SK-N-SH treated with all-trans-retinoic acid at 6 μM for 48 hours (cell line): ENCODE data around the gene TMBIM6.

Experiments used
- ATAC-seq: fragments of 200-7000 bp; cut with Tn5 transposase; 3 replicates; pipeline ENCODE4 v1.9.1; 2020; ENCODE audit warnings: mild to moderate bottlenecking, moderate library complexity
- BACH2 ChIP-seq: fragments of 250-450 bp; sonication (Bioruptor Pico); IDR thresholded peaks from 2 replicates; pipeline ENCODE4 v1.9.0; 2021; ENCODE audit warnings: mild to moderate bottlenecking, borderline replicate concordance
- CREB5 ChIP-seq: fragments of 250-450 bp; sonication (Bioruptor Pico); IDR thresholded peaks from 2 replicates; pipeline ENCODE4 v1.5.1; 2020; ENCODE audit warnings: low read depth, mild to moderate bottlenecking, moderate library complexity
- CSDC2 ChIP-seq: fragments of 250-450 bp; sonication (Bioruptor Pico); IDR thresholded peaks from 2 replicates; pipeline ENCODE4 v1.5.0; 2020; ENCODE audit warnings: mild to moderate bottlenecking, moderate library complexity
- ESRRG ChIP-seq: fragments of 250-450 bp; sonication (Bioruptor Pico); IDR thresholded peaks from 2 replicates; pipeline ENCODE4 v1.6.1; 2021; ENCODE audit warnings: mild to moderate bottlenecking
- ISL1 ChIP-seq: fragments of 250-450 bp; sonication (Bioruptor Pico); IDR thresholded peaks from 2 replicates; pipeline ENCODE4 v2.1.2; 2022; ENCODE audit warnings: mild to moderate bottlenecking, moderate library complexity
- OSR1 ChIP-seq: fragments of 250-450 bp; sonication (Bioruptor Pico); IDR thresholded peaks from 2 replicates; pipeline ENCODE4 v1.8.0; 2022; ENCODE audit warnings: moderate library complexity, mild to moderate bottlenecking, inconsistent platforms
- PATZ1 ChIP-seq: fragments of 250-450 bp; sonication (Bioruptor Pico); IDR thresholded peaks from 2 replicates; pipeline ENCODE4 v1.8.0; 2020; ENCODE audit warnings: mild to moderate bottlenecking, moderate library complexity, borderline replicate concordance
- POU6F1 ChIP-seq: fragments of 250-450 bp; sonication (Bioruptor Pico); IDR thresholded peaks from 2 replicates; pipeline ENCODE4 v1.8.0; 2021; ENCODE audit warnings: low read depth, mild to moderate bottlenecking, moderate library complexity, borderline replicate concordance
- TOX ChIP-seq: fragments of 250-450 bp; sonication (Bioruptor Pico); IDR thresholded peaks from 2 replicates; pipeline ENCODE4 v1.8.0; 2021; ENCODE audit warnings: mild to moderate bottlenecking, moderate library complexity, borderline replicate concordance
- TSHZ2 ChIP-seq: fragments of 250-450 bp; sonication (Bioruptor Pico); IDR thresholded peaks from 2 replicates; pipeline ENCODE4 v1.5.0; 2020; ENCODE audit warnings: mild to moderate bottlenecking, moderate library complexity
- ZFP30 ChIP-seq: fragments of 450-650 bp; formaldehyde crosslinking; IDR thresholded peaks from 2 replicates; pipeline ENCODE4 v1.5.0; 2022; ENCODE audit warnings: mild to moderate bottlenecking, moderate library complexity

TMBIM6 gene

GRCh38 chr12:49776858-49777257 is 35.5 kb downstream of the TMBIM6 start:
- TF ChIP-seq TOX (CRISPR knock-in tag), result no peak
- TF ChIP-seq POU6F1 (CRISPR knock-in tag), result no peak
- TF ChIP-seq ZFP30, result no peak
- no peak for TF ChIP-seq BACH2
- no peak for ATAC-seq

GRCh38 chr12:49777341-49777740 is 36.0 kb downstream of the TMBIM6 start:
- TF ChIP-seq ZFP30 (no peak), OSR1 (CRISPR knock-in tag) (no peak)
- ATAC-seq, result no peak

- peak; percentile 71 for ATAC-seq
Measured at GRCh38 chr12:49777800-49778748, 36.7 kb downstream of the TMBIM6 start.

More at GRCh38 chr12:49777800-49778748, 36.7 kb downstream of the TMBIM6 start:
- TF ChIP-seq ESRRG (CRISPR knock-in tag) (no peak), TSHZ2 (CRISPR knock-in tag) (no peak), CSDC2 (CRISPR knock-in tag) (no peak), ISL1 (CRISPR knock-in tag) (no peak), CREB5 (no peak), PATZ1 (CRISPR knock-in tag) (no peak), POU6F1 (CRISPR knock-in tag) (no peak)
